HG03520 (cell line): ENCODE data around the gene TTC39C.
"Not testable (repeated sequence)": the region's sequence is repeated elsewhere in the genome, so short reads cannot be mapped to it uniquely, and the experiment has no call there.

Experiments used
- ATAC-seq: cut with Tn5 transposase; IDR thresholded peaks from one replicate; pipeline ENCODE4 v1.9.1; 2021; ENCODE audit warnings: mild to moderate bottlenecking, moderate library complexity; ENCODE audit not compliant: unreplicated experiment

Gene TTC39C

DNA sequence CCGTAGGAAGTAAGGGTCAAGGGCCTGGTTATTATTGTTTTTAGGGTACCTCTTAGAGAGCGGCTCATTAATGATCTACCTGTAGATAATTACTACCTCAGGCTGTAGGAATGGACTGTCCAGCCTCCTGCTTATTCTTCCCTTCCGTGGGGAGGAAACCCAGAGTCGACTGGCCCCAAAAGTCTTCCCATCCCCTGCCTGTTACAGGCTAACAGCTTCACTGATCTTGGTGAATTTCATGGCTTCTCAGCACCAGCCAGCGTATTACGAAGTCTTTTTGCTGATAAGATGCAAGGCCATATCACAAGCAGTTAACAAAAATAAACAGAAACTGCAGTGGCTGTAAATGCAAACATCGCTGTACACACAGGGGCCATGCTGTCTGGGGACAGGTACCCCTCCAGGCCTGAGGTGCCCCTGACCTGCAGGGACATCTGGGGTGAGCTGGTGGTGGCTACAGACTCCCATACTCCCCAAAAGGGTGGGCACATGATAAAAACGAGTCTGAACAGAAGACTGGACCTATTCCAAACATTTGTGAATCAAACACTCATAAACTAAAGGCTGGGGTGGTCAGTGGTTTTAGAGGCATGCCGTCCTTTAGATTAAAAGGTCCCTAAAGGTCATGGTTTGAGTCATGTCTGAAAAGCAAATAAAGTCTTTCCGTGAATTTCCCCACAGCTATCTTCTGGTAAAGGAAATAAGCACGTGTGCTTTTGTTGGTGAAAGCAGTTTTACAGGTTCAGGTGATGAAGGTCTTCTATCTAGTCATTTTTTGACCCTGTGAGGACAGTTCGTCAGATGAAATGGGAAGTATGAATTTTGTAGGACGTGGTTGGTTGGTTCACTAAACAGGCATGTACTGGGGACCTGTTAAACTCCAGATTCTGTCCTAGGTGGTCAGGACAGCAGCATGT lies 36.7 kb downstream of the TTC39C start:
- ATAC-seq: no peak

- ATAC-seq: no peak
These were observed 37.5 kb downstream of the TTC39C start for GRCh38 chr18:24052053-24052452.

GRCh38 chr18:24053211-24053610 lies 38.7 kb downstream of the TTC39C start:
- ATAC-seq: no peak

- ATAC-seq: no peak
These were observed 39.6 kb downstream of the TTC39C start for GRCh38 chr18:24054130-24054529.

- no peak for ATAC-seq
These were observed 40.7 kb downstream of the TTC39C start for GRCh38 chr18:24055009-24055804.

GRCh38 chr18:24055878-24056277 lies 41.3 kb downstream of the TTC39C start:
- no peak for ATAC-seq

- no peak for ATAC-seq
These were observed 42.0 kb downstream of the TTC39C start for GRCh38 chr18:24056506-24056905.

DNA sequence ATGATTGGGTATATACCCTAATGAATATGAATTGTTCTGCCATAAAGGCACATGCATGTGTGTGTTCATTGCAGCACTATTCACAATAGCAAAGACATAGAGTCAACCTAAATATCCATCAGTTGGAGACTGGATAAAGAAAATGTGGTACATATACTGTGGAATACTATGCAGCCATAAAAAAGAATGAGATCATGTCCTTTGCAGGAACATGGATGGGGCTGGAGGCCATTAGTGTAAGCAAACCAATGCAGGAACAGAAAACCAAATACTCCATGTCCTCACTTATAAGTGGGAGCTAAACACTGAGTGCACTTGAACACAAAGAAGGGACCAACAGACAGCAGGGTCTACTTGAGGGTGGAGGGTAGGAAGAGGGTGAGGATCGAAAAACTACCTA lies 43.2 kb downstream of the TTC39C start:
- ATAC-seq: no peak

- ATAC-seq: not testable (repeated sequence)
These were observed 44.8 kb downstream of the TTC39C start for GRCh38 chr18:24059385-24059784.

GRCh38 chr18:24060644-24061043 lies 46.1 kb downstream of the TTC39C start:
- ATAC-seq: no peak

DNA sequence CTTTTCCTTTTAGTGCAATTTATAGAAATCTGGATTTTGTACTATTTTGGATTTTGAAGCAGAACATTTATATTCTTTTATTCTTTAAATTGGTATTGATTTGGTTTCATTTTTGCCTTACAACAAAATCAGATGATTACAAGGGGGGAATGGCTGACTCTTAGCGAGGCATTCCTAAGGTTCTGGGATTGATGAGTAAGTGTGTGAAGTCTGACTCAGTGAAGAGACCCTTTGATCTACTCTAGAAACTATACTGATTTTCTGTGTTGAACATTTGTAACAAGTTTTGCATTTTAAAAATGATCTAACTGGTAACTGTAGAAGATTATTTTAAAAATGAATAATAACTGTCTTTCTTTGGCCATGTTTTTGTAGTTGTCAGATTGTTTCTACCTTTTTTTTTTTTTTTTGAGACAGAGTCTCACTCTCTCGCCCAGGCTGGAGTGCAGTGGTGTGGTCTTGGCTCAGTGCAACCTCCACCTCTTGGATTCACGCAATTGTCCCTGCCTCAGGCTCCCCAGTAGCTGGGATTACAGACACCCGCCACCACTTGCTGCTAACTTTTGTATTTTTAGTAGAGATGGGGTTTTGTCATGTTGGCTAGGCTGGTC lies 48.7 kb downstream of the TTC39C start:
- no peak for ATAC-seq

GRCh38 chr18:24064391-24065100 lies 50.0 kb downstream of the TTC39C start:
- ATAC-seq: no peak

GRCh38 chr18:24065906-24066305 lies 51.4 kb downstream of the TTC39C start:
- ATAC-seq: no peak

GRCh38 chr18:24068945-24069693 lies 54.6 kb downstream of the TTC39C start:
- no peak for ATAC-seq

GRCh38 chr18:24071029-24071428 lies 56.5 kb downstream of the TTC39C start:
- ATAC-seq: no peak

GRCh38 chr18:24071779-24072178 lies 57.2 kb downstream of the TTC39C start:
- ATAC-seq: no peak

- ATAC-seq: no peak
These were observed 58.2 kb downstream of the TTC39C start for GRCh38 chr18:24072743-24073142.

DNA sequence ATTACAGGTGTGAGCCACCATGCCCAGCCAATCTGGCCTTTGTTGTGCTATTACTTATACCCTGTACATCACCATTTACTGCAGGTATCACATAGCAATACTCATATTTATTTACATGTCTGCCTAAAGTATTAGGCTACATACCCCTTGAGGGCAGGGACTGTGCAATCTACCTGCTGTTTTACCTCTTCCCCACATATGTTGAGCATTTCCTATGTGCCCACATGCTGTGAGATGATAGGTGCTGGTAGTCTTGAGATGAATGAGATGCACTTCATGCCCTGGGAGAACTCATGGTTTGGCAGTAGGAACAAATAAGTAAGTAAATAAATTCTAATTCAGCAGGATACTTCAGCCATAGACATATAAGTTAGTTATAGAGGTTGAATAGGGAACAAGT lies 59.2 kb downstream of the TTC39C start:
- no peak for ATAC-seq

GRCh38 chr18:24074757-24075156 lies 60.2 kb downstream of the TTC39C start:
- not testable (repeated sequence) for ATAC-seq
